Suprapubic skin (tissue), 3 donors: ENCODE results near the gene GRID1.

Experiments
- CTCF ChIP-seq, 2 donors: fragments of 200-600 bp in 1 of 2; fragments of 450-650 bp in 1 of 2; sonication (generic) in 1 of 2; IDR thresholded peaks; one replicate each; pipeline ENCODE4 v1.5.1; 2016 to 2019; ENCODE audit warnings: antibody characterized with exemption in 2 of 2, mild to moderate bottlenecking in 1 of 2, moderate library complexity in 1 of 2
- POLR2A ChIP-seq, 2 donors: fragments of 450-650 bp; IDR thresholded peaks; one replicate each; pipeline ENCODE4 v1.6.1; 2017; ENCODE audit warnings: antibody characterized with exemption in 2 of 2, mild to moderate bottlenecking in 2 of 2, moderate library complexity in 2 of 2

GRCh38 chr10:86090807-86091206, 275.8 kb downstream of the GRID1 start:
- TF ChIP-seq POLR2A (IDR thresholded peaks at IDR 0.05) (no peak), CTCF (IDR thresholded peaks at IDR 0.05) (no peak)
